GM23248 (cell line): Measurements from ENCODE around the gene TEX52. TPM values are rescaled to one million over a fixed set of nuclear protein-coding genes. Genes with fewer than 3 reads are reported as not detected.

Experiments
- DNase-seq: peaks from one replicate; pipeline ENCODE4 v3.0.0-alpha.2; 2015
- H2AFZ ChIP-seq: fragments of 200-600 bp; sonication (generic); 2 replicates; pipeline ENCODE4 v1.6.1; 2016; ENCODE audit warnings: antibody characterized with exemption
- H3F3A ChIP-seq: fragments of 200-600 bp; sonication (generic); 2 replicates; pipeline ENCODE4 v1.6.1; 2016; ENCODE audit warnings: mild to moderate bottlenecking, antibody characterized with exemption, mixed run types; ENCODE audit not compliant: insufficient read depth
- H3K27ac ChIP-seq: fragments of 200-600 bp; sonication (generic); 2 replicates; pipeline ENCODE4 v1.5.1; 2016; ENCODE audit warnings: mild to moderate bottlenecking
- H3K27me3 ChIP-seq: fragments of 200-600 bp; sonication (generic); replicated peaks from 2 replicates; pipeline ENCODE4 v1.6.1; 2016; ENCODE audit warnings: mild to moderate bottlenecking; ENCODE audit not compliant: insufficient read depth
- H3K36me3 ChIP-seq: fragments of 200-600 bp; sonication (generic); 2 replicates; pipeline ENCODE4 v1.6.1; 2016; ENCODE audit warnings: low read depth, mild to moderate bottlenecking
- H3K4me1 ChIP-seq: fragments of 200-600 bp; sonication (generic); 2 replicates; pipeline ENCODE4 v1.6.1; 2016; ENCODE audit warnings: mild to moderate bottlenecking; ENCODE audit not compliant: insufficient read depth
- H3K4me2 ChIP-seq: fragments of 200-600 bp; sonication (generic); one replicate; pipeline ENCODE4 v1.6.1; 2016; ENCODE audit warnings: mild to moderate bottlenecking; ENCODE audit not compliant: unreplicated experiment
- H3K4me3 ChIP-seq: fragments of 200-600 bp; sonication (generic); 2 replicates; pipeline ENCODE4 v1.5.1; 2016; ENCODE audit warnings: mild to moderate bottlenecking
- H3K79me2 ChIP-seq: fragments of 200-600 bp; sonication (generic); 2 replicates; pipeline ENCODE4 v1.6.1; 2016; ENCODE audit warnings: mild to moderate bottlenecking; ENCODE audit not compliant: insufficient read depth
- H3K9ac ChIP-seq: fragments of 200-600 bp; sonication (generic); 2 replicates; pipeline ENCODE4 v1.6.1; 2016; ENCODE audit warnings: mild to moderate bottlenecking
- H3K9me2 ChIP-seq: fragments of 200-600 bp; sonication (generic); 2 replicates; pipeline ENCODE4 v1.6.1; 2016; ENCODE audit warnings: mixed run types, mild to moderate bottlenecking, moderate library complexity; ENCODE audit not compliant: insufficient read depth
- H3K9me3 ChIP-seq: fragments of 200-600 bp; sonication (generic); one replicate; pipeline ENCODE4 v1.6.1; 2017; ENCODE audit warnings: low read depth
- H4K20me1 ChIP-seq: fragments of 200-600 bp; sonication (generic); 2 replicates; pipeline ENCODE4 v1.6.0; 2016; ENCODE audit not compliant: insufficient read depth
- EZH2 ChIP-seq: fragments of 200-600 bp; sonication (generic); IDR thresholded peaks from 2 replicates; pipeline ENCODE4 v1.6.1; 2018; ENCODE audit warnings: antibody characterized with exemption, mild to moderate bottlenecking; ENCODE audit not compliant: insufficient read depth, poor library complexity, severe bottlenecking
- EZH2phosphoT487 ChIP-seq: fragments of 200-600 bp; sonication (generic); IDR thresholded peaks from 2 replicates; pipeline ENCODE4 v1.6.1; 2018; ENCODE audit warnings: antibody characterized with exemption, moderate library complexity, mild to moderate bottlenecking, low read depth; ENCODE audit not compliant: insufficient read depth
- WGBS, 2 experiments: methylation state at CpG; one replicate each; pipeline ENCODE4 v1.1.6; 2015 to 2017; ENCODE audit warnings: low lambda C conversion rate in 2 of 2, low coverage in 1 of 2; ENCODE audit errors: missing lambda C conversion rate in 2 of 2; 5-methylcytosine and 5-hydroxymethylcytosine counted together
- in situ Hi-C: fragments of 300-500 bp; cut with MboI; formaldehyde crosslinking; loops from 2 replicates; pipeline ENCODE4 v1.15.0; 2020
- polyA plus RNA-seq: library from polyadenylated mRNA; unstranded; fragments of >200 nt; fragmentation: Nextera tagmentation; extraction: Ambion mirVana; gene quantifications from 2 replicates; pipeline ENCODE4 v1.2.1, GENCODE V29; 2016
- total RNA-seq: library from RNA; depleted of rRNA; stranded (reverse); fragments of >200 nt; shearing (Covaris generic); gene quantifications from 2 replicates; pipeline ENCODE4 v1.2.3, GENCODE V29; 2014

TEX52 gene
- total and polyA plus RNA-seq, 2 experiments from 2014 or later: not detected

DNA sequence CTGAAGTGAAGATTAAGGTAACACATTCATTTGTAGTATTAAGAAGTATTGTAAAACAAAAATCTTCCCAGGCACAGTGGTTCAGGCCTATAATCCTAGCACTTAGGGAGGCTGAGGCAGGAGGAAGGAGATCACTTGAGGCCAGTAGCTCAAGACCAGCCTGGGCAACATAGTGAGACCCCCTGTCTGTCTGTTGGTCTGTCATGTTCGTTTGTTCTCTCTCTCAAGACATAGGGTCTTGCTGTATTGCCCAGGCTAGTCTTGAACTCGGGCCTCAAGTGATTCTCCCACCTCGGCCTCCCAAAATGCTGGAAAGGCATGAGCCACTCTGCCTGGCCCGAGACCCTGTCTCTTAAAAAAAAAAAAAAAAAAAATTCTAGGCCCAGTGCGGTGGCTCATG, 40.6 kb upstream of the TEX52 start:
- Histone ChIP-seq H3F3A (peaks cover 16% of the 10 kb centered on the region), H2AFZ (no peak overlapping the region), H3K9ac (no peak overlapping the region), H3K9me2 (no peaks in the 10 kb centered on the region), H3K9me3 (no peaks in the 10 kb centered on the region), H3K4me1 (peaks cover 17% of the 10 kb centered on the region), H3K27ac (no peak overlapping the region), H4K20me1 (no peaks in the 10 kb centered on the region), H3K4me2 (no peak overlapping the region), H3K79me2 (peaks cover 92% of the 10 kb centered on the region), H3K27me3 (no peaks in the 10 kb centered on the region), H3K4me3 (no peak overlapping the region), H3K36me3 (no peaks in the 10 kb centered on the region)
- WGBS, 2 experiments: 94 to 95% methylated on average over 5 of the region's 5 CpGs
- no peak for DNase-seq
- TF ChIP-seq EZH2phosphoT487 (no peak), EZH2 (no peak)
- in situ Hi-C loops: no loop called here

DNA sequence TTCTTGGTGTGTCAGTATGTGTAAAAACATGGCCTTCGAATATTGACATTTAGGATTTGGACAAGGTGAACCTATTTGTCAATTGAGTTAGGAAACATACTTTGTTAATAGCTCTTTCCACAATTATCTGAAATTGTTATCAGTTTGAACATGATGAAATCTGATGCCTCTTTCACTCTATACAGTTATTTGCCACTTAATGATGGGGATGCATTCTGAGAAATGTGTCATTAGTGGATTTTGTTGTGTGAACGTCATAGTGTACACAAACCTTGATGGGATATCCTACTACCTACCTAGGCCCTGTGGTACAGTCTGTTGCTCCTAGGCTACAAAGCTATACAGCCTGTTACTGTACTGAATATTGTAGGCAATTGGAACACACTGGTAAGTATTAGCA, 38.7 kb upstream of the TEX52 start:
- peak overlapping the region; percentile 52 for H3K27ac ChIP-seq
- no peak overlapping the region; the same call in 1 of the 2 replicates for H3K9ac ChIP-seq
- peak overlapping the region; percentile 21 for H3K4me2 ChIP-seq
- no peaks in the 10 kb centered on the region for H3K9me2 ChIP-seq
- H4K20me1 ChIP-seq: no peaks in the 10 kb centered on the region
- peaks cover 22% of the 10 kb centered on the region for H3K4me1 ChIP-seq
- in situ Hi-C loops: no loop called here
- TF ChIP-seq EZH2 (no peak), EZH2phosphoT487 (no peak)
- DNase-seq: peak; percentile 33
- WGBS, 2 experiments: 37 to 43% methylated on average over 2 of the region's 2 CpGs
- no peak overlapping the region for H2AFZ ChIP-seq
- H3K79me2 ChIP-seq: peaks cover 81% of the 10 kb centered on the region
- H3F3A ChIP-seq: peaks cover 22% of the 10 kb centered on the region
- H3K27me3 ChIP-seq: no peaks in the 10 kb centered on the region
- H3K36me3 ChIP-seq: no peaks in the 10 kb centered on the region
- H3K9me3 ChIP-seq: no peaks in the 10 kb centered on the region
- H3K4me3 ChIP-seq: 0 out of 2 replicates have a peak overlapping the region, but pooled peaks have one; percentile 4

DNA sequence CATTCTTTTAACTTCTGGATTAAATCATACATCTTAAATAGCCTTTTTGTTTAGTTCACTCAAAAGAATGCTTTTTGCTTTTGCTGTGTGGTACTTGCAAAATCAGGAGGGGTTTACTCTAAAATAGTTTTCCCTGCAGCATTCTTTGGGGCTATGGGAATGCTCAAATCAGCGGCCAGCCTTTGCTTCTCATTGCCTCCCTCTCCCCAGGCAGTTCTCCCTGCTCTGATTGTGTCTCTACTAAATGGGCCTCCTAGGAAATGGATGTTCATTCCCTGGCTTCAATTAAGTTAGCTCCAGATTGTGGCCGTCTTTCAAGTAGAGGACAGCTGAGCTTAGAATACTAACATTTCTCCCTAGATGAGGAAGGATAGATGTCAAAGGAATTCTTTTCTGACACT, 38.2 kb upstream of the TEX52 start:
- DNase-seq: peak; percentile 46
- no peak overlapping the region for H2AFZ ChIP-seq
- H3K79me2 ChIP-seq: peaks cover 77% of the 10 kb centered on the region
- 0 out of 2 replicates have a peak overlapping the region, but pooled peaks have one; percentile 4 for H3K4me3 ChIP-seq
- H3K4me1 ChIP-seq: peaks cover 22% of the 10 kb centered on the region
- H3K9me3 ChIP-seq: no peaks in the 10 kb centered on the region
- in situ Hi-C loops: no loop called here
- peak overlapping the region; percentile 21 for H3K4me2 ChIP-seq
- H3K27me3 ChIP-seq: no peaks in the 10 kb centered on the region
- H3K36me3 ChIP-seq: no peaks in the 10 kb centered on the region
- no peaks in the 10 kb centered on the region for H3K9me2 ChIP-seq
- peaks cover 22% of the 10 kb centered on the region for H3F3A ChIP-seq
- peak overlapping the region; percentile 13; the same call in 1 of the 2 replicates for H3K9ac ChIP-seq
- WGBS, 2 experiments: 6 to 16% methylated on average over 2 of the region's 2 CpGs
- peak overlapping the region; percentile 52 for H3K27ac ChIP-seq
- TF ChIP-seq EZH2 (no peak), EZH2phosphoT487 (no peak)
- no peaks in the 10 kb centered on the region for H4K20me1 ChIP-seq

DNA sequence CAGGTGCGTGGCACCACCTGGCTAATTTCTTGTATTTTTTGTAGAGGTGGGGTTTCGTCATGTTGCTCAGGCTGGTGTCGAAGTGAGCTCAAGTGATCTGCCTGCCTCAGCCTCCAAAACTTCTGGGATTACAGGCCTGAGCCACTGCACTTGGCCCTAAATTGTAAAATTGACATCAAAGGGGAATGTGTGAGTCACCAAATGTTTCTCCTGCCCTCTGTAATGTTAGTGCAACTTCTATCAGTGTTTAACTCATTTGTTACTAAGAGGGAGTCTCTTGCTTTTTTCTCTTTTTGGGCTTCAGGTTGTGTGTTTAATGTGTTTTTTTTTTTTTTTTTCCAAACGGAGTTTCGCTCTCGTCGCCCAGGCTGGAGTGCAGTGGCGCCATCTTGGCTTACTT, 36.2 kb upstream of the TEX52 start:
- peak; percentile 93 for DNase-seq
- no peaks in the 10 kb centered on the region for H3K36me3 ChIP-seq
- no peaks in the 10 kb centered on the region for H3K9me2 ChIP-seq
- H3K9ac ChIP-seq: peak overlapping the region; percentile 95
- peaks cover 22% of the 10 kb centered on the region for H3K4me1 ChIP-seq
- no peaks in the 10 kb centered on the region for H3K9me3 ChIP-seq
- TF ChIP-seq EZH2: no peak
- no peak for TF ChIP-seq EZH2phosphoT487
- peaks cover 56% of the 10 kb centered on the region for H3K79me2 ChIP-seq
- peak overlapping the region; percentile 83 for H3K4me2 ChIP-seq
- in situ Hi-C loops: no loop called here
- H3K27me3 ChIP-seq: no peaks in the 10 kb centered on the region
- H4K20me1 ChIP-seq: no peaks in the 10 kb centered on the region
- no peak overlapping the region for H2AFZ ChIP-seq
- peaks cover 30% of the 10 kb centered on the region for H3F3A ChIP-seq
- WGBS, 2 experiments: 21 to 24% methylated on average over 8 of the region's 8 CpGs
- H3K4me3 ChIP-seq: peak overlapping the region; percentile 86; the same call in 1 of the 2 replicates
- peak overlapping the region; percentile 92 for H3K27ac ChIP-seq
